ENCODE data around the gene KRT20.
"Not testable (repeated sequence)": the region's sequence is repeated elsewhere in the genome, so short reads cannot be mapped to it uniquely, and the experiment has no call there.

KRT20 gene

GRCh38 chr17:40866838-40867237 lies 18.2 kb downstream of the KRT20 start, which contains the start of gene KRT12:
Gene KRT12, minus strand, starts transcription at chr17:40867223. Its CDS starts 37 bp downstream, at chr17:40867186.
- H3K27me3 ChIP-seq (ENCODE audit: control insufficient read depth, insufficient read depth, low read length), result peaks cover 5% of the 10 kb centered on the region
- no peaks in the 10 kb centered on the region for H3K9me3 ChIP-seq (ENCODE audit: control insufficient read depth, low read depth, low read length)
- H3K4me3 ChIP-seq (ENCODE audit: low read length), result no peak within 1 kb of the TSS

DNA sequence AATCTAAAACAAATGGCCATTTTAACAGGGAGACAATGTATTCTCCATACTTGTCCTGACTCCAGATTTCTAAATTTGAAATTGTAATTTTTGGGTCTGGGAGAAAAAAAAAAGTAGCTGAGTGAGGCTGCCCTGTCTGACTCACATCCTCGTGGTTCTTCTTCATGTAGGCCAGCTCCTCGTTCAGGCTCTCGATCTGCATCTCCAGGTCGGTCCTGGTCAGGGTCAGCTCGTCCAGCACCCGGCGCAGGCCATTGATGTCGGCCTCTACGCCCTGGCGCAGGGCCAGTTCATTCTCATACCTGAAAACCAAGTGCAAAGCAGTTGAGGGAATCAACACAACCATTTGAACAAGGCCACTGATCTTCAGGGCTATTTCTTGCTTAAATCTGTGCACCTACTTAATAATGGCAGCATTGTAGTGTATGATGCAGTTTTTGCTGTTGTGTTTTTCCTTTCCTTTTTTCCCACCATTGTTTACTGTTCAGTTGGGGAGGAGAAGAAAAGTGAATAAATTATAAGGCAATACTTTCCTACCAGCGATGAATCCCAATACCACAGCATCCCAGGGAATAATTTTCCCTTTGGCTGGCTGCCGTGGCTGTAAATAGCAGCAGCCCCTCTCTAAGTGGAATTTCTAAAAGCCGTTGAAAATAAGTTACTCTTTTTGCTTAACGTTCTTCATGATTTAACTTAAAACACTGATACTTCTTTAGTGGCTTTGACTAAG lies 20.2 kb downstream of the KRT20 start:
- H3K4me1 ChIP-seq (ENCODE audit: control insufficient read depth, low read depth, low read length), result no peaks in the 10 kb centered on the region
- no peak overlapping the region for H3K4me3 ChIP-seq (ENCODE audit: low read length)
- H3K9ac ChIP-seq (ENCODE audit: low read length), result no peak overlapping the region
- H3K27me3 ChIP-seq (ENCODE audit: control insufficient read depth, insufficient read depth, low read length), result peaks cover 5% of the 10 kb centered on the region
- H3K36me3 ChIP-seq (ENCODE audit: control insufficient read depth, low read depth, low read length), result no peaks in the 10 kb centered on the region
- no peaks in the 10 kb centered on the region for H3K9me3 ChIP-seq (ENCODE audit: control insufficient read depth, low read depth, low read length)
- no peak overlapping the region for H3K27ac ChIP-seq (ENCODE audit: low read length)

More at GRCh38 chr17:40866838-40867237, 18.2 kb downstream of the KRT20 start, which contains the start of gene KRT12:
- Histone ChIP-seq H3K36me3 (ENCODE audit: control insufficient read depth, low read depth, low read length) (no peaks in the 10 kb centered on the region), H3K4me1 (ENCODE audit: control insufficient read depth, low read depth, low read length) (no peaks in the 10 kb centered on the region), H3K27ac (ENCODE audit: low read length) (no peak within 1 kb of the TSS), H3K9ac (ENCODE audit: low read length) (no peak within 1 kb of the TSS)

- Histone ChIP-seq H3K4me1 (ENCODE audit: control insufficient read depth, low read depth, low read length) (no peaks in the 10 kb centered on the region), H3K27me3 (ENCODE audit: control insufficient read depth, insufficient read depth, low read length) (peaks cover 5% of the 10 kb centered on the region), H3K4me3 (ENCODE audit: low read length) (no peak overlapping the region)
These were observed 21.9 kb downstream of the KRT20 start for GRCh38 chr17:40862985-40863733.

DNA sequence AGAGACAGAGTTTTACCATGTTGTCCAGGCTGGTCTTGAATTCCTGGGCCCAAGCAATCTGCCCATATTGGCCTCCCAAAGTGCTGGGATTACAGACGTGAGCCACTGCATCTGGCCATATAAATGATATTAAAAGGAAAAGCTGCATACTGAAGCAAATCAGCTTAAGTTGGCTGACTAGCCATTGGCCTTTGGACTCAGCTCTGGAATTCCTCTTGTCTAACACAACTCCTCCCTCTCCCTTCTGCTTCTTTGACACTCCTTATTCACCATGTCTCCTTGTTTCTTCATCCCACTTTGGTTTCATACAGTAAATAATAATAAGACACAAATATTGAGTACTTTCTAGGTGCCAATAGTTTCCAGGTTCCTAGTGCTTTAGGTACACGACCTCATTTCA lies 25.5 kb downstream of the KRT20 start:
- H3K9ac ChIP-seq (ENCODE audit: low read length), result no peak overlapping the region
- H3K4me1 ChIP-seq (ENCODE audit: control insufficient read depth, low read depth, low read length), result peaks cover 7% of the 10 kb centered on the region
- H3K27ac ChIP-seq (ENCODE audit: low read length), result no peak overlapping the region
- H3K36me3 ChIP-seq (ENCODE audit: control insufficient read depth, low read depth, low read length), result no peaks in the 10 kb centered on the region
- no peaks in the 10 kb centered on the region for H3K9me3 ChIP-seq (ENCODE audit: control insufficient read depth, low read depth, low read length)
- H3K4me3 ChIP-seq (ENCODE audit: low read length), result no peak overlapping the region
- H3K27me3 ChIP-seq (ENCODE audit: control insufficient read depth, insufficient read depth, low read length), result peaks cover 5% of the 10 kb centered on the region

More at GRCh38 chr17:40862985-40863733, 21.9 kb downstream of the KRT20 start:
- H3K9ac ChIP-seq (ENCODE audit: low read length), result no peak overlapping the region
- no peaks in the 10 kb centered on the region for H3K9me3 ChIP-seq (ENCODE audit: control insufficient read depth, low read depth, low read length)
- no peak overlapping the region for H3K27ac ChIP-seq (ENCODE audit: low read length)
- no peaks in the 10 kb centered on the region for H3K36me3 ChIP-seq (ENCODE audit: control insufficient read depth, low read depth, low read length)

- not testable (repeated sequence) for H3K4me1 ChIP-seq (ENCODE audit: control insufficient read depth, low read depth, low read length); H3K27ac ChIP-seq (ENCODE audit: low read length); H3K27me3 ChIP-seq (ENCODE audit: control insufficient read depth, insufficient read depth, low read length); H3K36me3 ChIP-seq (ENCODE audit: control insufficient read depth, low read depth, low read length); H3K9ac ChIP-seq (ENCODE audit: low read length); H3K4me3 ChIP-seq (ENCODE audit: low read length); H3K9me3 ChIP-seq (ENCODE audit: control insufficient read depth, low read depth, low read length)
These were observed 26.4 kb downstream of the KRT20 start for GRCh38 chr17:40858667-40859066.

DNA sequence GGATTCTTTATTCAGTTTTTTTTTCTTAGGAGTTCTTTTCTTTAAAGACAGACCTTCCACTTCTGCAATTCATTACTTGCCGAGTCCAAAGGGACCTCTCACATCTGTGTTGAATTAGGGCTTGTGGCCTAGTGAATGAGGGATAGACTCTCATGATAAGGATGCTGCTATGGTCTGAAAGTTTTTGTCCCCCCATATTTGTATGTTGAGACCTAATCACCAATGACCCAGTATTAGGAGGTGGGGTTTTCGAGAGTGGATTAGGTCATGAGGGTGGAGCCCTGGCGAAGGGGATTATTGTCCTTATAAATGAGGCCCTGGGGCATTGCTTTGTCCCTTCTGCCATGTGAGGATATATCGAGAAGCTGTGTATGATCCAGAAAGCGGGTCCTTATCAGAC lies 27.5 kb downstream of the KRT20 start:
- no peak overlapping the region for H3K9ac ChIP-seq (ENCODE audit: low read length)
- H3K27ac ChIP-seq (ENCODE audit: low read length), result no peak overlapping the region
- no peaks in the 10 kb centered on the region for H3K27me3 ChIP-seq (ENCODE audit: control insufficient read depth, insufficient read depth, low read length)
- H3K9me3 ChIP-seq (ENCODE audit: control insufficient read depth, low read depth, low read length), result no peaks in the 10 kb centered on the region
- H3K4me1 ChIP-seq (ENCODE audit: control insufficient read depth, low read depth, low read length), result peaks cover 18% of the 10 kb centered on the region
- H3K36me3 ChIP-seq (ENCODE audit: control insufficient read depth, low read depth, low read length), result no peaks in the 10 kb centered on the region
- H3K4me3 ChIP-seq (ENCODE audit: low read length), result no peak overlapping the region

GRCh38 chr17:40854175-40854814 lies 30.7 kb downstream of the KRT20 start:
- Histone ChIP-seq H3K4me3 (ENCODE audit: low read length) (no peak overlapping the region), H3K27ac (ENCODE audit: low read length) (no peak overlapping the region)

GRCh38 chr17:40852364-40852763 lies 32.7 kb downstream of the KRT20 start:
- no peak overlapping the region for H3K27ac ChIP-seq (ENCODE audit: low read length)

More at GRCh38 chr17:40854175-40854814, 30.7 kb downstream of the KRT20 start:
- Histone ChIP-seq H3K27me3 (ENCODE audit: control insufficient read depth, insufficient read depth, low read length) (no peaks in the 10 kb centered on the region), H3K36me3 (ENCODE audit: control insufficient read depth, low read depth, low read length) (no peaks in the 10 kb centered on the region), H3K9me3 (ENCODE audit: control insufficient read depth, low read depth, low read length) (no peaks in the 10 kb centered on the region), H3K9ac (ENCODE audit: low read length) (no peak overlapping the region), H3K4me1 (ENCODE audit: control insufficient read depth, low read depth, low read length) (peaks cover 19% of the 10 kb centered on the region)

DNA sequence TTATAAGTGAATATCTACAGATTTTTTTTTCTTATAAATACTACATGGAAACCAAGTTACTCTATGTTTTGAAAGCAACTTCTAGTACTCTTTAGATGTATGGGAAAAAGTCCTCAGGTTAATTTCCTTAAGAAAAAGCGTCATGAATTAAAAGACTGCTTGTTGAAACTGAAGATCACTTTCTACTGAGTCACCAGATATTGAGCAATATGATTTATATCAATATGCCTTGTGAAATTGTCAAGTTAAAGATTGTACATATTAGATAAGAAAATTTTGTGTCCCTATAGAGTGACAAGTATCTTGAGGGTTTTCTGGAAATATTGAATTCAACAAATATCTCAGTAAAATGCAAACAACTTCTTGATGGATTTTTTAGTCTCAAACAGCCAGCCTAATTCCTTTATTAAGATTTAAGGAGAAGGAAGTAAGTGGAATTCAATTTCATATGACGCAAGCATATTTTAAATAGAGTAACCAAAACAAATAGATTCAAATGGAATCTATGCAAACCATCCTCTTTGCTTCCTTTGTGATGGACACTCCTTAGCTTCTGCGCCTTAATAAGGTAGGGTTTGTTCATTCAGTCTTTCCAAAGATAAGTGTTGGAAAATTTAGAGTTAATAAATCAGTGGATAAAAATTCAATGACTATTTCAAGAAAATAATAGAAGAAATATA lies 34.6 kb downstream of the KRT20 start:
- Histone ChIP-seq H3K36me3 (ENCODE audit: control insufficient read depth, low read depth, low read length) (no peaks in the 10 kb centered on the region), H3K27me3 (ENCODE audit: control insufficient read depth, insufficient read depth, low read length) (no peaks in the 10 kb centered on the region), H3K9ac (ENCODE audit: low read length) (no peak overlapping the region), H3K27ac (ENCODE audit: low read length) (no peak overlapping the region), H3K9me3 (ENCODE audit: control insufficient read depth, low read depth, low read length) (no peaks in the 10 kb centered on the region), H3K4me1 (ENCODE audit: control insufficient read depth, low read depth, low read length) (peaks cover 12% of the 10 kb centered on the region), H3K4me3 (ENCODE audit: low read length) (no peak overlapping the region)

More at GRCh38 chr17:40852364-40852763, 32.7 kb downstream of the KRT20 start:
- Histone ChIP-seq H3K36me3 (ENCODE audit: control insufficient read depth, low read depth, low read length) (no peaks in the 10 kb centered on the region), H3K27me3 (ENCODE audit: control insufficient read depth, insufficient read depth, low read length) (no peaks in the 10 kb centered on the region), H3K9me3 (ENCODE audit: control insufficient read depth, low read depth, low read length) (no peaks in the 10 kb centered on the region), H3K9ac (ENCODE audit: low read length) (no peak overlapping the region), H3K4me3 (ENCODE audit: low read length) (no peak overlapping the region), H3K4me1 (ENCODE audit: control insufficient read depth, low read depth, low read length) (peaks cover 15% of the 10 kb centered on the region)

DNA sequence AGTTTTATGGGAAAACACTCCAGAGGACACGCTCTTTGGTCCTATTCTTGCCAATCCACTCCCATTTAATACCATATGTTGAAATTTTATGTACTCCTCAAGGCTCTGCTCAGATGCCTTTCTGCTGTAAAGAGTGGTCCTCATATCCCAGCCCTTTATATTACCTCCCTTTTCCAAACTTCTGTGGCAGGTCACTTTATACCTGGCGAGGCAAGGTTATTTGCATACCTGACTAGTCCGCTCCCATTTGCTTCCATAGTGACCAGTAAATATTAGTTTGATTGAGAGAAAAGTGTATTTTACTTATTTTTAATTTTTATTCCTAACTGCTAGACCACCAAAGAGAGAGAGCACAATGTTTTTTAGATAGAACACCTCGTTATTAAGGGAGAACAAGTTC lies 35.3 kb downstream of the KRT20 start:
- peaks cover 12% of the 10 kb centered on the region for H3K4me1 ChIP-seq (ENCODE audit: control insufficient read depth, low read depth, low read length)

GRCh38 chr17:40848583-40849235 lies 36.3 kb downstream of the KRT20 start:
- Histone ChIP-seq H3K36me3 (ENCODE audit: control insufficient read depth, low read depth, low read length) (no peaks in the 10 kb centered on the region), H3K4me1 (ENCODE audit: control insufficient read depth, low read depth, low read length) (peaks cover 12% of the 10 kb centered on the region), H3K27ac (ENCODE audit: low read length) (no peak overlapping the region), H3K9me3 (ENCODE audit: control insufficient read depth, low read depth, low read length) (no peaks in the 10 kb centered on the region), H3K9ac (ENCODE audit: low read length) (no peak overlapping the region), H3K4me3 (ENCODE audit: low read length) (no peak overlapping the region), H3K27me3 (ENCODE audit: control insufficient read depth, insufficient read depth, low read length) (no peaks in the 10 kb centered on the region)

More for the DNA sequence above, 35.3 kb downstream of the KRT20 start:
- Histone ChIP-seq H3K9me3 (ENCODE audit: control insufficient read depth, low read depth, low read length) (no peaks in the 10 kb centered on the region), H3K9ac (ENCODE audit: low read length) (no peak overlapping the region), H3K4me3 (ENCODE audit: low read length) (no peak overlapping the region), H3K27ac (ENCODE audit: low read length) (no peak overlapping the region), H3K27me3 (ENCODE audit: control insufficient read depth, insufficient read depth, low read length) (no peaks in the 10 kb centered on the region), H3K36me3 (ENCODE audit: control insufficient read depth, low read depth, low read length) (no peaks in the 10 kb centered on the region)
